Right lobe of liver (tissue), 4 donors: Measurements from ENCODE around the gene AADACL4.

Experiments used
- CTCF ChIP-seq, 4 donors: fragments of 200-600 bp in 3 of 4; fragments of 450-650 bp in 1 of 4; IDR thresholded peaks; one replicate each; pipeline versions ENCODE4 v1.5.1 to v1.8.0; 2016 to 2022; ENCODE audit warnings: antibody characterized with exemption in 4 of 4, mild to moderate bottlenecking in 2 of 4
- POLR2A ChIP-seq: fragments of 450-650 bp; IDR thresholded peaks from one replicate; pipeline ENCODE4 v1.6.1; 2017; ENCODE audit warnings: antibody characterized with exemption, mild to moderate bottlenecking
- donor health status: DM: no; HTN: no; CAD: no.
- donor health status: DM: no; HTN: no; CAD: no.
- donor health status: DM: no; HTN: yes; CAD: no.

GRCh38 chr1:12665511-12665910, 21.6 kb downstream of the AADACL4 start:
- TF ChIP-seq CTCF (IDR thresholded peaks at IDR 0.05) (no peak), POLR2A (no peak)
